H9 (cell line): ENCODE data around the gene KRT9. TPM values are rescaled to one million over a fixed set of nuclear protein-coding genes. Genes with fewer than 3 reads are reported as not detected.

ENCODE experiments used
- DNase-seq: peaks from one replicate; pipeline ENCODE4 v3.0.0-alpha.2; 2017
- H2AFZ ChIP-seq: one replicate; pipeline ENCODE4 v1.6.1; 2013; ENCODE audit warnings: mild to moderate bottlenecking, low read length, control low read depth, moderate library complexity
- H2AK5ac ChIP-seq: 2 replicates; pipeline ENCODE4 v1.6.1; 2013; ENCODE audit warnings: low read length, control low read depth, mixed read lengths; ENCODE audit not compliant: insufficient read length
- H2BK120ac ChIP-seq: one replicate; pipeline ENCODE4 v1.6.1; 2013; ENCODE audit warnings: low read depth, mild to moderate bottlenecking, low read length, control low read depth, inconsistent platforms; ENCODE audit not compliant: poor library complexity, severe bottlenecking
- H2BK12ac ChIP-seq: 2 replicates; pipeline ENCODE4 v1.6.1; 2013; ENCODE audit warnings: low read length, control low read depth, mixed read lengths, low read depth; ENCODE audit not compliant: insufficient read length
- H2BK15ac ChIP-seq: 2 replicates; pipeline ENCODE4 v1.6.1; 2013; ENCODE audit warnings: low read depth, low read length, control low read depth
- H2BK20ac ChIP-seq: one replicate; pipeline ENCODE4 v1.6.1; 2013; ENCODE audit warnings: low read depth, mild to moderate bottlenecking, low read length, control low read depth, inconsistent platforms; ENCODE audit not compliant: poor library complexity, severe bottlenecking
- H2BK5ac ChIP-seq: 2 replicates; pipeline ENCODE4 v1.6.1; 2013; ENCODE audit warnings: low read length, control low read depth, mixed read lengths; ENCODE audit not compliant: insufficient read length
- H3K14ac ChIP-seq: 2 replicates; pipeline ENCODE4 v1.6.1; 2013; ENCODE audit warnings: low read length, control low read depth; ENCODE audit not compliant: insufficient read depth
- H3K18ac ChIP-seq: 2 replicates; pipeline ENCODE4 v1.6.1; 2013; ENCODE audit warnings: low read depth, mild to moderate bottlenecking, mixed read lengths, low read length, control low read depth; ENCODE audit not compliant: insufficient read length
- H3K23ac ChIP-seq: 2 replicates; pipeline ENCODE4 v1.6.1; 2013; ENCODE audit warnings: low read length, control low read depth, mixed read lengths, low read depth; ENCODE audit not compliant: insufficient read length
- H3K23me2 ChIP-seq: 2 replicates; pipeline ENCODE4 v1.6.1; 2013; ENCODE audit warnings: low read depth, mild to moderate bottlenecking, mixed read lengths, low read length, control low read depth; ENCODE audit not compliant: insufficient read length, poor library complexity, severe bottlenecking
- H3K27ac ChIP-seq: 2 replicates; pipeline ENCODE4 v1.5.1; 2013; ENCODE audit warnings: low read length, control low read depth, mixed read lengths, low read depth; ENCODE audit not compliant: insufficient read length
- H3K27me3 ChIP-seq: 2 replicates; pipeline ENCODE4 v1.6.1; 2013; ENCODE audit warnings: low read length, control low read depth, inconsistent platforms; ENCODE audit not compliant: insufficient read depth
- H3K4ac ChIP-seq: 2 replicates; pipeline ENCODE4 v1.6.1; 2013; ENCODE audit warnings: low read depth, mild to moderate bottlenecking, control low read depth, inconsistent platforms, low read length, moderate library complexity
- H3K4me1 ChIP-seq: 2 replicates; pipeline ENCODE4 v1.6.1; 2013; ENCODE audit warnings: low read length, control low read depth, inconsistent platforms; ENCODE audit not compliant: insufficient read depth
- H3K4me2 ChIP-seq: 2 replicates; pipeline ENCODE4 v1.6.1; 2013; ENCODE audit warnings: low read length, control low read depth, mixed read lengths; ENCODE audit not compliant: insufficient read length, insufficient read depth
- H3K56ac ChIP-seq: 2 replicates; pipeline ENCODE4 v1.6.1; 2013; ENCODE audit warnings: low read depth, mild to moderate bottlenecking, mixed read lengths, low read length, control low read depth; ENCODE audit not compliant: insufficient read length
- H3K79me1 ChIP-seq: 2 replicates; pipeline ENCODE4 v1.6.1; 2013; ENCODE audit warnings: low read depth, mild to moderate bottlenecking, moderate library complexity, low read length, control low read depth, inconsistent platforms; ENCODE audit not compliant: insufficient read depth, poor library complexity, severe bottlenecking
- H3K79me2 ChIP-seq: 2 replicates; pipeline ENCODE4 v1.6.1; 2013; ENCODE audit warnings: low read length, control low read depth, inconsistent platforms; ENCODE audit not compliant: insufficient read depth
- H3K9ac ChIP-seq: 2 replicates; pipeline ENCODE4 v1.6.1; 2013; ENCODE audit warnings: low read length, control low read depth, mixed read lengths; ENCODE audit not compliant: insufficient read length; ENCODE audit errors: extremely low read depth
- H3K9me3 ChIP-seq: one replicate; pipeline ENCODE4 v1.6.1; 2013; ENCODE audit warnings: low read depth, low read length, inconsistent platforms; ENCODE audit not compliant: control insufficient read depth
- H3T11ph ChIP-seq: one replicate; pipeline ENCODE4 v1.6.1; 2013; ENCODE audit warnings: mild to moderate bottlenecking, low read length, control low read depth, inconsistent platforms
- H4K20me1 ChIP-seq: one replicate; pipeline ENCODE4 v1.6.1; 2013; ENCODE audit not compliant: control insufficient read depth, insufficient read length, insufficient read depth
- H4K5ac ChIP-seq: 2 replicates; pipeline ENCODE4 v1.6.1; 2013; ENCODE audit warnings: low read depth, mild to moderate bottlenecking, mixed read lengths, low read length, control low read depth; ENCODE audit not compliant: insufficient read length
- H4K8ac ChIP-seq: replicated peaks from 2 replicates; pipeline ENCODE4 v1.6.1; 2013; ENCODE audit warnings: low read length, control low read depth, mixed read lengths, low read depth; ENCODE audit not compliant: insufficient read length
- H4K91ac ChIP-seq: 2 replicates; pipeline ENCODE4 v1.6.1; 2013; ENCODE audit warnings: low read depth, mild to moderate bottlenecking, moderate library complexity, mixed read lengths, low read length, control low read depth; ENCODE audit not compliant: insufficient read length
- H3K27ac Mint-ChIP-seq, 3 experiments: 2 replicates in 2 of 3; 3 replicates in 1 of 3; pipeline ENCODE4 v1.8.0; 2020 to 2021; ENCODE audit warnings: mixed read lengths in 3 of 3, mild to moderate bottlenecking in 1 of 3, moderate library complexity in 1 of 3
- H3K27me3 Mint-ChIP-seq: 2 replicates; pipeline ENCODE4 v1.8.0; 2021; ENCODE audit warnings: low read depth, mild to moderate bottlenecking, moderate library complexity, mixed read lengths
- H3K36me3 Mint-ChIP-seq, 3 experiments: 2 replicates in 2 of 3; 3 replicates in 1 of 3; pipeline ENCODE4 v1.8.0; 2020 to 2021; ENCODE audit warnings: low read depth in 3 of 3, mixed read lengths in 3 of 3; ENCODE audit not compliant: insufficient read depth in 1 of 3
- H3K4me1 Mint-ChIP-seq, 2 experiments: 2 replicates each; pipeline ENCODE4 v1.8.0; 2020; ENCODE audit warnings: mixed read lengths in 2 of 2
- H3K4me3 Mint-ChIP-seq, 2 experiments: 2 replicates in 1 of 2; 3 replicates in 1 of 2; pipeline ENCODE4 v1.8.0; 2020 to 2021; ENCODE audit warnings: mild to moderate bottlenecking in 2 of 2, mixed read lengths in 2 of 2, moderate library complexity in 1 of 2
- H3K9me3 Mint-ChIP-seq, 2 experiments: 2 replicates in 1 of 2; 3 replicates in 1 of 2; pipeline ENCODE4 v1.8.0; 2020; ENCODE audit warnings: mild to moderate bottlenecking in 2 of 2, mixed read lengths in 2 of 2, moderate library complexity in 1 of 2
- CTCF ChIP-seq: fragments of 200-600 bp; sonication (generic); conservative IDR thresholded peaks from 3 replicates; pipeline ENCODE4 v1.8.0; 2021; ENCODE audit warnings: antibody characterized with exemption, mild to moderate bottlenecking
- WGBS: extraction: QIAGEN DNeasy Blood & Tissue Kit; methylation state at CpG from one replicate; pipeline ENCODE4 v1.1.7; 2013; ENCODE audit warnings: missing lambda C conversion rate, low lambda C conversion rate, mixed read lengths; ENCODE audit not compliant: insufficient read length; ENCODE audit errors: extremely low coverage; 5-methylcytosine and 5-hydroxymethylcytosine counted together
- total RNA-seq: library from RNA; stranded (reverse); gene quantifications from 2 replicates; pipeline ENCODE4 v1.2.1, GENCODE V29; 2021

KRT9 gene
- total RNA-seq, 1 experiment from 2014 or later: not detected

DNA sequence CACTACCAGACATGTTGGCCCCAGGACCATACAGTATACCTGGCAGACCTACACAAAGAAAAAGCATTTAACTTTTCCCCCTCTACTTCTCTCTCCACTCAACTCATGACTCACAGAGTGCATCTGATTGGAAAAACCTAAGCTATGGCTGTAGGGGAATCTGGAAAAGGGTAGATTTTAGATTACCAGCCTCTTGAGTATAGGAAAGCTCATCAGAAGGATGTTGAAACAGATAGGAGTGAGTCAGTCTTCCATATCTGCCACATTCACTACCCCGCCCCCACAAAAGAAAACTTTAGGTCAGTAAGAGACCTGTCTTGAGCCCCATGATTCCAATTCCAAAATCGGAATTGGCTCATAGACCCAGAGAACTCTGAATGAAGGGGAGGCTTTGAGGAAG lies 12.3 kb downstream of the KRT9 start:
- H3K79me1 ChIP-seq: no peaks in the 10 kb centered on the region
- H3K27ac Mint-ChIP-seq: no peak overlapping the region; a peak in 1 of 7 replicates
- no peak overlapping the region for H3K9ac ChIP-seq
- H3K79me2 ChIP-seq: no peaks in the 10 kb centered on the region
- no peak overlapping the region for H2BK120ac ChIP-seq
- H3K14ac ChIP-seq: no peak overlapping the region
- no peak overlapping the region for H2AK5ac ChIP-seq
- H3K36me3 Mint-ChIP-seq: no peaks in the 10 kb centered on the region
- no peaks in the 10 kb centered on the region for H3K23me2 ChIP-seq
- H2BK20ac ChIP-seq: no peak overlapping the region
- no peak overlapping the region for H2BK12ac ChIP-seq
- no peak overlapping the region for H4K91ac ChIP-seq
- no peak overlapping the region for H2AFZ ChIP-seq
- no peaks in the 10 kb centered on the region for H3K9me3 ChIP-seq
- peaks cover 11% of the 10 kb centered on the region for H3K27me3 Mint-ChIP-seq
- no peak overlapping the region for H4K8ac ChIP-seq
- no peak overlapping the region for H3K4me3 Mint-ChIP-seq
- no peaks in the 10 kb centered on the region for H4K20me1 ChIP-seq
- H3K9me3 Mint-ChIP-seq: no peaks in the 10 kb centered on the region
- H2BK5ac ChIP-seq: no peak overlapping the region
- no peaks in the 10 kb centered on the region for H3K4me1 ChIP-seq
- H3K4ac ChIP-seq: no peak overlapping the region
- H3K27ac ChIP-seq: no peak overlapping the region
- no peak for DNase-seq
- peaks cover 6 to 10% of the 10 kb centered on the region in 2 experiments for H3K4me1 Mint-ChIP-seq
- no peak overlapping the region for H4K5ac ChIP-seq
- no peaks in the 10 kb centered on the region for H3K27me3 ChIP-seq
- no peak overlapping the region for H3K4me2 ChIP-seq
- H2BK15ac ChIP-seq: no peak overlapping the region
- no peak overlapping the region for H3T11ph ChIP-seq
- H3K23ac ChIP-seq: no peak overlapping the region
- H3K18ac ChIP-seq: no peak overlapping the region
- TF ChIP-seq CTCF: no peak
- WGBS: no CpG with 5 or more reads among the region's 2 CpGs
- no peak overlapping the region for H3K56ac ChIP-seq
